Islet of Langerhans (tissue), 1 donor: Measurements from ENCODE around the gene WDR31.
"Not testable (repeated sequence)": the region's sequence is repeated elsewhere in the genome, so short reads cannot be mapped to it uniquely, and the experiment has no call there.

ENCODE experiments used
- FAIRE-seq: peaks from one replicate; lab custom pipeline; 2011; peaks lifted over from hg19 to GRCh38; lab: Jason Lieb, UNC

WDR31 gene

DNA sequence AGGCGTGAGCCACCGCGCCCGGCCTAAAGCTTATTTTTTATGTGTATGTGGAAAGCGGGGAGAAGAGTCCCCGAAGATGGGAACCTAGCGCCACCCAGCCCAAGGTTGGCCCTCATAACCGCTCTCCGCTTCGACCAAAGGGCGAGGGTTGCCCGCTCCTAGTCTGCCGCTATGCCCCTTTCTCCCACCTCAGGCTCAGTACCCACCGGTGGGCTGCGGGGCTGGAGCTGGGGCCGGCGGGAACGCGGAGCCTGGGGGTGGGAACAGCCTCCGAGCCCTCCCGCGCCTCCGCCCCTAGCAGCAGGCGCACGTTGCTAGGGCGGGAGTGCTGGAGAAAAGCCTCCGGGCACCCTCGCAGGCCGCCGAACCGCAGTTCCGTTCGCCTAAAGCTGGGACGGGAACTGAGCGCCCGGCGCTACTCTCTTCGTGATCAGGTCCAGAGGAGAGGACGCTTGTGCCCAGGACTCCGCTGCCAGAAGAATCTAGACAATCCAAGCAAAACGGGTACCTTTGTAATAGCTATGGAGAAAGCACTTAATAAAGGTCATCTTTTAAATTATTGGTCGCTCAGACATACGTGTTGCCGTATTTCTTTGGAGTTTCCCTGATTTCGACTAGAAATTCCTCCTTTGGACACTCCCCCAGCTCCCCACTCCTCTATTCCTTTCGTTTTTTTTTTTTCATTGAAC, at the start of gene WDR31:
WDR31 (minus strand) TSS at position 265 of the 689 bp plus-strand sequence. CDS start 8,253 bp downstream, outside the sequence.
- no peak for FAIRE-seq

DNA sequence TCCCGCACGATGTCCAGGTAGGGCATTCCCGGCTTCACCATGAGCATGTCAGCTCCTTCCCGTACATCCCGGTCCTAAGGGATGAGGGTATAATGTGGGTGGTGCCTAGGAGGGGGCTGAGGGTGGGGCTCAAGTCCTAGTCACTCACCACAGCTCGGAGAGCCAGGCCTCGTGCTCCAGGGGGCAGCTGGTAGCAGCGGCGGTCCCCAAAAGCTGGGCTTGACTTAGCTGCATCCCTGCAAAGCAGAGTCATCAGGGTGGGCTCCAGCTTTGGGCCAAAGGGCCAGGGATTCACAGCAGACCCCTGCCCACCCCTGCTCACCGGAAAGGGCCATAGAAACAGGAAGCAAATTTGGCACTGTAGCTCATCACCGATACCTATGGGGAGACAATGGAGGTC, 49.4 kb upstream of the WDR31 start:
- FAIRE-seq: no peak

DNA sequence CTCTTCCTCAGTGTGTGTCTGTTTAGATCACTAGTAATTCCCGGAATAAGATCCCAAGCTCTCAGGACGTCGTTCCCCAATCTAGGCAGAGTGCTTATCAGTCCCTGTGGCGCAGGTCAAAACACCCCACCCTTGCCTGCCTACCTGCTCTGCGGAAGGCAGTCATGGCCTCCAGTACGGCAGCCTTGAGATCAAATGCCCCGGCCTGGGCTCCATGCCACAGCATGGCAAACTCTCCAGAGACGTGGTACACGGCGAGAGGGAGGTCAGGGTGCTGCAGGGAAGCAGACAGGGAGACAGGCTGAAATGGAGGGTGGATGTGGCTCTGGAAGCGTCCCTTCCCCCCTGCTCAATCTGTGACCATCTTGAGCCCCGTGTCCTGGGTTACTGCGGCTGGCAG, 48.8 kb upstream of the WDR31 start:
- FAIRE-seq: no peak

DNA sequence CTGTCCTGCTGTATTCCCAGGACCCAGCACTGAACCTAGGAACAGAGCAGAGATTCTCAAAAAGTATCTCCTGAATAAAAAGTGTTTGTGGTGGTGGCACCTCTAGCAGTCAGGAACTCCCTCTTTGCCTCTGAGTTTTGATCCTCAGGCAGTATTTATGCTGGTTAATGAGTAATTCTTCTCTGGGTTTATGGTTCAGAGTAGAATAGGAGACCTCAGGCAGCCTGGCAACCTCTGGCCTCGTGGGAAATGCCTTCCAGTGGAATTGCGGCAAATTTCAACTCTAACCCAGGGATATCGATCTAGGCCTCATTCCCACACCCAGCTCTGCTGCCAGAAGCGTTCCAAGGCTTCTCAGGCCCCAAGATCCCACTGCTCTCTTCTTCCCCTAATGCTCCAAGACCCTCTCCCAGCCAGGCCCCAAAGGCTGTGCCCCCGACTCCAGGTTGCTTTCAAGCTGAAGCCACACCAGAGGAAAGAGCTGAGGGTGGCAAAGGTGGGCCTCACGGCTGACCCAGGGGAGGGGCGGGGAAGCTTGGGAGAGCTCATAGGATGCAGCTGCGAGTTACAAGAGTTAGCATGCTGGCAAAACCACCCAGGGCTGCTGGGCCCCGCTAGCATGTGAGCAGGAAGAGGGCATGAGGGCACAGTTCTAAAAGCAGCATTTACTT, 47.6 kb upstream of the WDR31 start:
- no peak for FAIRE-seq

DNA sequence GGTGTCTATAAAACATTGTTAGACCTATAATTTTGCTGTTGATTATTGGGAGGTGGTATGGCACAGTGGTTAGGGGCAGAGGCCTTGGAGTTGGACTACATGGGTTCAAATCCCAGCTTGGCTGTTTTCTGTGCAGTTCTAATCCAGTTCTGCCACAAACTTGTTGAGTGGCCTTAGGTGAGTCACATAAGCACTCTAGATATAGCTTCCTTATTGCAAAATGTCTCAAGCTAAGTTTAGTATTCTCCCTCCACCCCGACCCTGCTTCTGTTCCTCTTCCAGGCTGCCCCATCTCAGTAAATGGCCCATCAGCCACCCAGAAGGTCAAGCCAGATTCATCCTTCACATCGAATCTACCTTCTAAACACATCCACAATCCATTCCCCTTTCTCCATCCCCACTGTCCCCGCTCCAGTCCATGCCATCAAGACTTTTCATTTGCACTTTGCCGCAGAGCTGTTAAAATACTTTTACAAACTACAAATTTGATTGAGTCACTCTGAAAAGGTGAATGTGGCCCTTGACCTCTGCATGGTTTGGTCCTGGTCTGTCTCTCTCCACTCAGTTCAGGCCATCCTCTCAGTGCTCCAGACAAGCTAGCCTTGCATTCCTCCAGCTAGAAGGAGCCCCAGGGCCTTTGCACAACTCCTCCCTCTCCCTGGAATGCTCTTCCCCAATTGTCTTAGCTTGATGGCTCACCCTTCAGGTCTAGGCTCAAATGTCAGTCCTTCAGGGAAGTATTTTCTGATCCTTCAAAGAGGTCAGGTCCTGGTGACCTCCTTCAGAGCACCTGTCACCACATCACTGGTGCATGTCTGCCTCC, 46.7 kb upstream of the WDR31 start:
- FAIRE-seq: no peak

DNA sequence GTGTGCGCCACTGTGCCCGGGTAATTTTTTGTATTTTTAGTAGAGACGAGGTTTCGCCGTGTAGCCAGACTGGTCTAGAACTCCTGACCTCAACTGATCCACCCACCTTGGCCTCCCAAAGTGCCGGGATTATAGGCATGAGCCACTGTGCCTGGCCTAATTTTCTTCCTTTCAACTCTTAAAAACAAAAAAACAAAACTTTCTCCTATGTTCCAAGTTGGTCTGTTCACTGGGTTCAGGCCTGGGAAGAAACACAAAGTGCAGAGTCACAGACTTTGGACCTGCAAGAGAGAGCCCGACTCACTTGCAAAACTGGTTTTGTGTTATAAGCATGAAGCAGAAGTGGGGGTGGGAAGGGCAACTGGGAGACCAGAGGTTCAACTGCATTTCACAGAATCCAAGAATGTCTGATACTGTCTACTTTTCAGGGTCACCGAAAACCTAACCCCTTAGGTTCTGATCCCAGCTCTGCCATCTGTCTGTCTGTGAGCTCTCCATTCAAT, 41.9 kb upstream of the WDR31 start:
- FAIRE-seq: no peak

DNA sequence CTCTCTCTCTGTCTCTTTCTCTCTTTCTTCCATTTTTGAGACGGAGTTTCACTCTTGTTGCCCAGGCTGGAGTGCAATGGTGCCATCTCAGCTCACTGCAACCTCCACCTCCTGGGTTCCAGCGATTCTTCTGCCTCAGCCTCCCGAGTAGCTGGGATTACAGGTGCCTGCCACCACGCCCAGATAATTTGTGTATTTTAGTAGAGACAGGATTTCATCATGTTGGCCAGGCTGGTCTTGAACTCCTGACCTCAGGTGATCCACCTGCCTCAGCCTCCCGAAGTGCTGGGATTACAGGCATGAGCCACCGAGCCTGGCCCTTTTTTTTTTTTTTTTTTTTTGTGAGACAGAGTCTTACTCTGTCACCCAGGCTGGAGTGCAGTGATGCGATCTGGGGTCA, 41.4 kb upstream of the WDR31 start:
- FAIRE-seq: not testable (repeated sequence)

DNA sequence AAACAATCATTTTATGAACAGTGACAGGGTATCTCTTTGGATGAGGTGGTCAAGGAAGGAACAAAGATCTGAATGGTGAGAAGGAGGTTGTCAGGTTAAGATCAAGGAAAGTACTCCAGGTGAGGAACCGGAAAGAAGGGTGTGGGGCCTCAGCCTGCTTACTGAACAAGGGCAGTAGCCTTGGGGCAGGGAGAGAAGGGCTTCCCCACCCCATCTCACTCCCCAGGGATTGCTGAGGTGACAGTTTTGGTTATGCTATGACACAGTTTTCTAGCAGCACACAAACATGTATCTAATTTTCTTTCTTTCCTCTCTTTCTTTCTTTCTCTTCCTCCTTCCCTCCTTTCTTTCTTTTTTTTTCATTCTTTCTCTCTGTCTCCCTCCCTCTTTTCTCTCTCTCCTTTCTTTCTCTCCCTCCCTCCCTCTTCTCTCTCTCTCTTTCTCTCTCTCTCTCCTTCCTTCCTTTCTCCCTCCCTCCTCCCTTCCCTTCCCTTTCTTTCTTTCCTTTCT, 40.8 kb upstream of the WDR31 start:
- no peak for FAIRE-seq

DNA sequence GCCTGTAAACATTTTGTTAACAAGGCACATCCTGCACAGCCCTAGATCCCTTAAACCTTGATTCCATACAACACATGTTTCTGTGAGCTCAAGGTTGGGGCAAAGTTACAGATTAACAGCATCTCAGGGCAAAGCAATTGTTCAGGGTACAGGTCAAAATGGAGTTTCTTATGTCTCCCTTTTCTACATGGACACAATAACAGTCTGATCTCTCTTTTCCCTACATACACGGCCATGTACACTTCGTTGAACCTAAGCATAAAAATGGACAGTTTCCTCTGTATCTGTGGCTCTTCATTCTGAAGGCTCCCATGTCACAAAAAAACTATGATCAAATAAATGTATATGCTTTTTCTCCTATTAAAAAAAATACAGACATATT, 39.7 kb upstream of the WDR31 start:
- not testable (repeated sequence) for FAIRE-seq

DNA sequence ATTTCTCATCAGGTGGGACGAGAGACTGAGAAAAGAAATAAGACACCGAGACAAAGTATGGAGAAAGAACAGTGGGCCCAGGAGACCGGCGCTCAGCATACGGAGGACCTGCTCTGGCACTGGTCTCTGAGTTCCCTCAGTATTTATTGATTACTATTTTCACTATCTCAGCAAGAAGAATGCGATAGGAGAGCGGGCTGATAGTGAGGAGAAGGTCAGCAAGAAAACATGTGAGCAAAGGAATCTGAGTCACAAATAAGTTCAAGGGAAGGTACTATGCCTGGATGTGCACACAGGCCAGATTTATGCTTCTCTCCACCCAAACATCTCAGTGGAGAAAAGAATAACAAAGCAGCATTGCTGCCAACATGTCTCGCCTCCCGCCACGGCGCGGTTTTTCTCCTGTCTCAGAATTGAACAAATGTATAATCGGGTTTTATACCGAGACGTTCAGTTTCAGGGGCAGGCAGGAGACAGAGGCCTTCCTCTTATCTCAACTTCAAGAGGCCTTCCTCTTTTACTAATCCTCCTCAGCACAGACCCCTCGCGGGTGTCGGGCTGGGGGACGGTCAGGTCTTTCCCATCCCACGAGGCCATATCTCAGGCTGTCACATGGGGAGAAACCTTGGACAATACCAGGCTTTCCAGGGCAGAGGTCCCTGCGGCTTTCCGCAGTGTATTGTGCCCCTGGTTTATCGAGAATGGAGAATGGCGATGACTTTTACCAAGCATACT, 39.2 kb upstream of the WDR31 start:
- not testable (repeated sequence) for FAIRE-seq

DNA sequence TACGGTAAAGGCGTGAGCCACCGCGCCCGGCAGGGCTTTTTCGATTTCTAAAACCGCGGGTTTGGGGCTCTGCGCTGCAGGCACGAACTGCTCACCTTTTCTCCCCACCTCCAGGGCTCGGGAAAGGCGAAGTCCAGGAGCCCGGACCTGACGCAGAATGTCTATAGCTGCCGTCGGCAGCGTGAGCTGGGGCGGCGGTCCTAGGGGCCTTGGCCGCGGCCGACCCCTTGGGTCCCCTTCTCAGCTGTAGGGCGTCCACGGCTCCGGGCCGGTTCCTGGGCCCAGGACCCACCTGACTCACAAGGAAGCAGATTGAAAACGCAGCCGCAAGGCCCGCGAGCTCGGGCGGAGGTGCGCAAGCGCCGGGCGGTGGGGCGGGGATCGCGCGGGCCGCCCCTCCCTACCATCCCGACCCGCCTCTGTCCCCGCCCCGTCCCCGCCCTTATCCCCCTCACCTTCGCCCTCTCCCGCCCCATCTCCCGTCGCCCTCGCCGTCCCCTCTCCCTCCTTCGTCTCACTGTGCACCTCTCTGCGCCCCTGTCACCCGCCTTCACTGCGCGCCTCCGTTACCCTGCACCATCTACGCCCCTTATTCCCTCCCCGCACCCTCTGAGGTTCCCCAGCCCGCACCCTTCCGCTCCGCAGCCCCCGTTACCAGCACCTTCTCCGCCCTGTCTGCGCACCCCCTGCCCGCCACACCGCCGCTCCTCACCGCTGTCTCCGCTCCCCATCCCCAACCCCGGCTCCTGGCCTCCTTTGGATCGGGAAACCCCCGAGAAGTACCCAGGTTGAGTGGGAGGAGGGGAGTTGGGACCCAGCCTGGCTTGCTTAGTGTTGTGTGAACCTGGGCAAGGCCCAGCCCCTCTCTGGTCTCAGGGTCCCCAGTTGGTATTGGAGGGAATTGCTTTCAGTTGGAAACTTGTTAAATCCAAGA, 36.8 kb upstream of the WDR31 start, which contains the start of gene HDHD3:
HDHD3 (minus strand) TSS at position 353 of the 934 bp plus-strand sequence. CDS start 2,632 bp downstream, outside the sequence.
- no peak for FAIRE-seq

DNA sequence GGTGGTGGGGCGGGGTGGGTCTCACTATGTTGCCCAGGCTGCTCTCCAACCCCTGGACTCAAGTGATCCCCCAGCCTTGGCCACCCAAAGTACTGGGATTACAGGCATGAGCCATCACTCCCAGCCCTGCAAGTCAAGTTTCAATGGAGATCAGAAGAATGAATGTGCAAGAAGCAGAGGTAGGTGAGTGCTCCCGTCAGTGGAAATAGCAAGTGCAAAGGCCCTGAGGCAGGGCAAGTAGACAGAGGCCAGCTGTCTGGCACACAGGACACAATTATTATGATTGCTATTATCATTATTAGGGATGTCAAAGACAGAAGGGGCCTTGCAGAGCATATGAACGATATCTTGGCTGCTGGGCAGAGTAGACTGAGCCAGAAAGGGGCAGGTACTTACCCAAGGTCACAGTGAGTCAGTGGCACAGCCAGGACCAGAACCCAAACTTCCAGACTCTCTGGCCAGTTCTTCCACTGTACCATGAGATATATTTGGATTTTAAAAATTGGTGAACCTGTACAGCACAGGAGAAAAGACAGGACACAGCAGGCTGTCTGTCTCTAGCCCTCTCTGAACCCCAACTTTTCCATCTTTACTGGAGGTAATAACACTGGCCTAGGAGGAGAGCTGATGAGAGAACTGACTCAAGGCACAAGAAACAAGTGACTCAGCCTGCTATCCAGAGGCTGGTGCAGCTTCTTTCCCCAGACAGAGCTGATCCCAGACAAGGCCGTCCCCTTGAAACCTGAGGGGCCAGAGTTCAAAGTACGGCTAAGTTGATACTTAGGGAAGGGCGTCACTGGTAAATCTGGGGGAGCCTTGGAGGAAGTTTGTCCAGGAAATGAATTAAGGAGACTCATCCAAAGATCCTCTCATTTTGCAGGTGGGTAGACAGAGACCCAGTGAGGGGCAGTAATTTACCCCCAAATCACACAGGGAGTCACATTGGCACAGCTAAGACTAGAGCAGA, 35.3 kb upstream of the WDR31 start:
- no peak for FAIRE-seq

DNA sequence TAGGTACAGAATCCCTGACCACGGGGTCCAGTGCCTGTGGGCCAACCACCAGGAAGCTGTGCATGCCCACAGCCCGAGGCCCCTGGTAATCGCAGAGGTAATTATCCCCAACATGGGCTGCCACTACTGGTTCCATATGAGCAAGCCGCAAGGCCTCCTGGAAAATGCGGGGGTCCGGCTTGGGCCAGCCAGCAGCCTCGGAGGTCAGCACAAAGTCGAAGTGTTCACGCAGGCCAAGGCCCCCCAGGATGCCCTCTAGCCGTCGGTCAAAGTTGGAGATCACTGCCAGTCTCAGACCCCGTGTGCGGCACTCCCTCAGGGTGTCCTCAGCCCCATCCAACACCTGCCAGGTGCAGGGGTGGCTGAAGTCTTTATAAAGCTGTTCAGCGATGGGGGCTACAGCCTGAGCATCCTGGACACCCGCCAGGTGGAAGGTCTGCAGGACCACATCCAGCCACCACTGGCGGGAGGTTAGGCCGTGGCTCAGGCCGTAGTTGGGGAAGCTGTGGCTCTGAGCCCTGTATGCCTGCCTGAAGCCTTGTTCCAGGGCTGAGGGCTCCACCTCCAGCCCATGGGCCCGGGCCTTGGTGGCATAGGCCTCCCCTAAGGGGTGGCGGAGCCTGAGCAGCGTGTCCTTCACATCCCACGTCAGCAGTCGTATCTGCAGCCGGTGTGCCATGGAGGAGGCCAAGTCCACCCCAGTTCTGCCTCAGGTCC, 33.8 kb upstream of the WDR31 start:
- no peak for FAIRE-seq

DNA sequence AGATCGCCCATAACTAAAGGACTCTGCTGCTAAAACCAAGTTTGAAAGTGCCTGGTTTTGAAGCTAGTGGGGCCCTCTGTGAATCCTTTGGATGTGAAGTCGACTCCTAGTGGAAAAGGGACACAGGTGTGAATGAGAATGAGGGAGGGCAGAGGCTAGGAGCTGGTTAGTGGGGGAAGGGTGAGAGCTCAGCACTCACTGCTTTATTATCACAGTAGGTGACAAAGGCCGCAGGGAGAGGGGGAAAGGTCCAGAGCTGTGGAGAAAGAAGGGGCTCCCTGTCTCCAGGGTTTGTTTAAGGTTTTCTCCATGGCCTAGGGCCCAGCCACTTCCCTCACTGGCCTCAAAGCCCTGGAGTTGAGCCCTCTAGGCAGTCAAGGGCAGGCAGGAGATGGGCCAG, 33.2 kb upstream of the WDR31 start:
- FAIRE-seq: no peak

DNA sequence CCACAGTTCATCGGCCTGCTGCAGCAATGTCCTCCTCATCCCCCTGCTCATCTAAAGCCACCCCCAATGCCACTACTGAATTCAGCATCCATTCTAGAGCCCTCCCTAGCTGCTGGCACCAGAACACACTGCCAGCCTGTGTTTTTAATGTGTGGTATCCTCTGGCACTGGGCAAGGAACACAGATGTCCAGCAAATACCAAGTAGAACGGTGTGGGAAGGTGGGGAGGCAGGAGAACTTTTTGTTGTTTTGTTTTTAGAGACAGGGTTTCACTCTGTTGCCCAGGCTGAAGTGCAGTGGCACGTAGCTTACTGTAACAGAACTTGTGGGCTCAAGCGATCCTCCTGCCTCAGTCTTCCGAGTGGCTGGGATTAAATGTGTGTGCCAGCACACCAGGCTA, 32.0 kb upstream of the WDR31 start:
- no peak for FAIRE-seq

DNA sequence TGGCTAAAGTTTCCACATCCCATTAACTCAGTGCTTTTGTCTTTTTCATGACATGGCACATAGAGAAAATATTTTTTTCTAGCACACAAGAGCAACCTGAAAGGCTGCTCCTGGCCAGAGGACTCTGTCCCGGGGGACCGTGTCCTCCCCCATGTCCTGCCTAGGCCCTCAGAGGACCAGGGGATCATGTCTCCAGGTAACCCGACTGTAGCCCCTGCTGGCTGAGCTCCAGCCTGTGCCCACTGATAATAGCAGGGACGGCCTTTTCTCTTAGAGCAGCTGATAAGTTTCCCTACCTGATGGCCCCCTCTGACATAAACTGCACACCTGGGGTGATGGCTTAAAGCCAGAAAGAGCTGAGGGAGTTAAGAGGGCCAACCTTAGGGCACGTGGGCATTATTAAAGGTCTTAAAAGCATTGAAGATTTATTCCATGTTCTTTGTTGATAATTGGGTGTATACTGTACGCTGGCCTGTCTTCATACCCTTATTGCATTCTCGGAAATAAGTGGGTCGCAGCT, 30.8 kb upstream of the WDR31 start:
- no peak for FAIRE-seq

DNA sequence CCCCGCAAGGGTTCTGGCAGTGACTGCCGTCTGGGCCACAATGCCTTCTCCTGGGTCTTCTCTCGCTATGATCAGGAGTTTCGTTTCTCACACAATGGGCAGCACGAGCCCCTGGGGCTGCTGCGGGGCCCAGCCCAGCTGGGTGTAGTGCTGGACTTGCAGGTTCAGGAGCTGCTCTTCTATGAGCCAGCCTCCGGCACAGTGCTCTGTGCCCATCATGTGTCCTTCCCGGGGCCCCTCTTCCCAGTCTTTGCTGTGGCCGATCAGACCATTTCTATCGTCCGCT, 29.7 kb upstream of the WDR31 start:
- no peak for FAIRE-seq

DNA sequence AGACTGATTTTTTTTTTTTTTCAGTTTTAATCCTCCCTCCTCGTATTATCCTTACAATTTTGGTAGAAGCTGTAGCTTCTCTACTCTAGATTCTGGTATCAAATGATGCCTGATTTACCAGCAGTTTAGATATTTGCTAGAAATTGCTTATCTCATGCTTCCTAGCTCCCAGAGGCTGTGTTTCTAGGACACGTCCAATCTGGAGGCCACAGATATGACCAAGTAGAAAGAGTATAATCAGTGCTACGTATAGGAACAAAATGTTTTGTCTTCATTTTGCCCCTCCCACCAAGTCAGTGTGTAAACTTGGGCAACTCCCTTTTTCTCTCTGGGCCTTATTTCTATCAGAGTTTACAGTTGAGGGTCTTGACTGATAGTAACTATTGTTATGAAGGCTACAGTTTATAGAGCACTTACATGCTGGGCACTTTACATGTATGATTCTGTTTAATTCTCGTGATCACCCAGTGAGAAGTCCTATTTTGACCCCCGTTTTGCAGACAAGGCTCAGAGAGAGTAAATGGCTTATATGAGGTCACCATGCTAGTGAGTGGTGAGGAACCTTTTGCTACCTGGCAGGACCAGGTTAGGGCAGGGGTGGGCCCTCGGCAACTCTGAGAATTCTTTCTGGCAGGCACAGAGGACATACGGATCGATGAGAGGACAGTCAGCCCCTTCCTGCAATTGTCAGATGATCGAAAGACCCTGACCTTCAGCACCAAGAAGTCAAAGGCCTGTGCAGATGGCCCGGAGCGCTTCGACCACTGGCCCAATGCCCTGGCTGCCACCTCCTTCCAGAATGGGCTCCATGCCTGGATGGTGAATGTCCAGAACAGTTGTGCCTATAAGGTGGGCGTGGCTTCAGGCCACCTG, 29.1 kb upstream of the WDR31 start:
- FAIRE-seq: no peak
